HepG2 (cell line): Measurements from ENCODE around the gene MFRP. TPM values are rescaled to one million over a fixed set of nuclear protein-coding genes. Genes with fewer than 3 reads are reported as not detected.
A peak's percentile ranks its signal among the peaks of the same experiment; 100 is the strongest.

Source experiments
- ARNTL ChIP-seq: sonication (generic); formaldehyde crosslinking; IDR thresholded peaks from 2 replicates; pipeline ENCODE4 v1.4.0; 2020; ENCODE audit warnings: mild to moderate bottlenecking, missing genetic modification reagents
- BORCS8-MEF2B ChIP-seq: sonication (generic); formaldehyde crosslinking; IDR thresholded peaks from 2 replicates; pipeline ENCODE4 v1.8.0; 2022; ENCODE audit warnings: mild to moderate bottlenecking, missing genetic modification reagents
- DNMT1 ChIP-seq: sonication (generic); formaldehyde crosslinking; IDR thresholded peaks from 2 replicates; pipeline ENCODE4 v1.5.1; 2020; ENCODE audit warnings: mild to moderate bottlenecking, missing genetic modification reagents
- FOSL2 ChIP-seq: sonication (generic); formaldehyde crosslinking; IDR thresholded peaks from 2 replicates; pipeline ENCODE4 v1.4.0; 2020; ENCODE audit warnings: missing genetic modification reagents
- HINFP ChIP-seq: sonication (generic); formaldehyde crosslinking; IDR thresholded peaks from 2 replicates; pipeline ENCODE4 v1.4.0; 2020; ENCODE audit warnings: low read depth, mild to moderate bottlenecking, missing genetic modification reagents
- HNF4G ChIP-seq, 2 experiments: sonication (generic) in 1 of 2; formaldehyde crosslinking in 1 of 2; IDR thresholded peaks; 2 replicates each; pipeline versions ENCODE4 v1.4.0 to v1.6.1; 2011 to 2020; ENCODE audit warnings: borderline replicate concordance in 2 of 2, low read depth in 2 of 2, mild to moderate bottlenecking in 2 of 2, low read length in 1 of 2, missing genetic modification reagents in 1 of 2, moderate library complexity in 1 of 2
- MAX ChIP-seq: IDR thresholded peaks from 2 replicates; pipeline ENCODE4 v1.6.1; 2012; ENCODE audit warnings: inconsistent platforms
- MBNL3 ChIP-seq: fragments of 250-450 bp; sonication (Bioruptor Pico); conservative IDR thresholded peaks from 2 replicates; pipeline ENCODE4 v1.8.0; 2022; ENCODE audit warnings: mild to moderate bottlenecking, inconsistent platforms
- PHB2 ChIP-seq: fragments of 450-650 bp; IDR thresholded peaks from 2 replicates; pipeline ENCODE4 v1.6.1; 2018; ENCODE audit not compliant: partially characterized antibody
- PHF5A ChIP-seq: IDR thresholded peaks from one replicate; pipeline ENCODE4 v1.6.1; 2018; ENCODE audit warnings: low read depth, missing genetic modification reagents; ENCODE audit not compliant: unreplicated experiment
- RELA ChIP-seq: sonication (generic); formaldehyde crosslinking; IDR thresholded peaks from 2 replicates; pipeline ENCODE4 v1.4.0; 2020; ENCODE audit warnings: missing genetic modification reagents
- SRSF1 ChIP-seq: fragments of 200-400 bp; formaldehyde crosslinking; optimal IDR thresholded peaks from 2 replicates; pipeline ENCODE3; 2017; ENCODE audit warnings: mild to moderate bottlenecking, low read depth, low read length, moderate library complexity
- ZNF382 ChIP-seq: sonication (generic); formaldehyde crosslinking; IDR thresholded peaks from 2 replicates; pipeline ENCODE4 v1.5.0; 2020; ENCODE audit warnings: missing genetic modification reagents, mild to moderate bottlenecking, borderline replicate concordance
- polyA plus RNA-seq, 8 experiments: library from polyadenylated mRNA; depleted of rRNA in 3 of 8; stranded (reverse) in 7 of 8; unstranded in 1 of 8; fragments of >200 nt; fragmentation: Illumina TruSeq in 4 of 8; extraction: Trizol in 4 of 8; gene quantifications; 2 replicates each; pipeline versions ENCODE4 v1.2.1 to v1.2.3, GENCODE V29; 2011 to 2016; ENCODE audit warnings: low read depth in 4 of 8, missing spikeins in 1 of 8, mixed read lengths in 1 of 8; ENCODE audit not compliant: insufficient read depth in 1 of 8
- total RNA-seq, 5 experiments: library from RNA; depleted of rRNA; stranded (reverse); fragments of >200 nt; fragmentation: Illumina TruSeq; extraction: Trizol; gene quantifications; 2 replicates each; pipeline ENCODE4 v1.2.3, GENCODE V29; 2016; ENCODE audit warnings: low read depth in 1 of 5
- TF ChIP-seq, protein P1 (sequence below): sonication (generic); formaldehyde crosslinking; IDR thresholded peaks from 2 replicates; pipeline ENCODE4 v1.4.0; 2020; ENCODE audit warnings: missing genetic modification reagents, borderline replicate concordance
- TF ChIP-seq, protein P2 (sequence below): sonication (generic); formaldehyde crosslinking; IDR thresholded peaks from 2 replicates; pipeline ENCODE4 v1.4.0; 2020; ENCODE audit warnings: missing genetic modification reagents
- TF ChIP-seq, protein P3 (sequence below): sonication (generic); formaldehyde crosslinking; conservative IDR thresholded peaks from 2 replicates; pipeline ENCODE4 v1.8.0; 2022; ENCODE audit warnings: missing genetic modification reagents

MFRP gene
- total and polyA plus RNA-seq, 2 of the 13 experiments (the other 11 are each of a cell fraction or from before 2014, with no cell fraction given) = not detected

DNA sequence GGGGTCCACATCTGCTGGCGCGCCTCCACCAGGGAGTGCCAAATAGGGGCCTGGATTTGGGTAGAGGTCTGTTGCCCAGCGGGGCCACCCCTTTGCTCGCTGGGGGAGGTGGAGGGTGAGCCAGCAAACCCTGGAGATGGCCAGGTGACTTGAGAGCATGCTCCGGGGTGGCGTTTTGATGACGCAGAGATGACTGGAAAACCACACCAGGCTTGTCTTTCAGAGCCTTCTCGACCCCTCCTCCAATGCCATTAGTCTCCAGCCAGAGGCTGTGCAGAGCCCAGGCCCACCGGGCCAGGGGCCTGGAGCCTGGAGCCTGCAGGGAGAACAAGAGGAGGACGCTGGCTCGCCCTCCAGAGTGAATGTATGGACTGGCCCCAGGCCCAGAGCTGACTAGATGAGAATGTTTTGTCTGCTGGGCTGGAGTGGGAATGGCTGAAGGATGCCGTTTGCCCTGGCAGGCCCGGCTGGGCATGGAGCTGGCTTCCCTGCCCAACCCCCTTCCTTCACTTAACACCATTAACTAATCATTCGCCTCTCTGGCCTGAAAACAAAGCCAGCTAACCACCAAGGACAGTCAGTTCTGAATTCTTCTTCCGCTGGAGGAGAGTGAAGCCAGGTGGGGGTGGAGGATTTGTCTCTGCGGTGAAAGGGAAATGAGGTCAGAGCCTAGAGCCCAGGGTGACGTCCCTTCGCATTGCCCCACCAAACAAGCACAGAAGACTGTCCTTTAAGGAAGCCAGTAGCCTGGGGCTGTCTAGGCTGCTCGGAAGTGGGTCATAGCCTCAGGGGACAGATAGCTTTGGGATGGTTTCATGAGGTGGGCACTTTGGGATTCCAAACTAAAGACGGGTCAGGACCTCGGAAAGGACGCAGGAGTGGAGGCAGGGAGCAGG, 28.0 kb downstream of the MFRP start (continued):
- TF ChIP-seq, protein P1, sequence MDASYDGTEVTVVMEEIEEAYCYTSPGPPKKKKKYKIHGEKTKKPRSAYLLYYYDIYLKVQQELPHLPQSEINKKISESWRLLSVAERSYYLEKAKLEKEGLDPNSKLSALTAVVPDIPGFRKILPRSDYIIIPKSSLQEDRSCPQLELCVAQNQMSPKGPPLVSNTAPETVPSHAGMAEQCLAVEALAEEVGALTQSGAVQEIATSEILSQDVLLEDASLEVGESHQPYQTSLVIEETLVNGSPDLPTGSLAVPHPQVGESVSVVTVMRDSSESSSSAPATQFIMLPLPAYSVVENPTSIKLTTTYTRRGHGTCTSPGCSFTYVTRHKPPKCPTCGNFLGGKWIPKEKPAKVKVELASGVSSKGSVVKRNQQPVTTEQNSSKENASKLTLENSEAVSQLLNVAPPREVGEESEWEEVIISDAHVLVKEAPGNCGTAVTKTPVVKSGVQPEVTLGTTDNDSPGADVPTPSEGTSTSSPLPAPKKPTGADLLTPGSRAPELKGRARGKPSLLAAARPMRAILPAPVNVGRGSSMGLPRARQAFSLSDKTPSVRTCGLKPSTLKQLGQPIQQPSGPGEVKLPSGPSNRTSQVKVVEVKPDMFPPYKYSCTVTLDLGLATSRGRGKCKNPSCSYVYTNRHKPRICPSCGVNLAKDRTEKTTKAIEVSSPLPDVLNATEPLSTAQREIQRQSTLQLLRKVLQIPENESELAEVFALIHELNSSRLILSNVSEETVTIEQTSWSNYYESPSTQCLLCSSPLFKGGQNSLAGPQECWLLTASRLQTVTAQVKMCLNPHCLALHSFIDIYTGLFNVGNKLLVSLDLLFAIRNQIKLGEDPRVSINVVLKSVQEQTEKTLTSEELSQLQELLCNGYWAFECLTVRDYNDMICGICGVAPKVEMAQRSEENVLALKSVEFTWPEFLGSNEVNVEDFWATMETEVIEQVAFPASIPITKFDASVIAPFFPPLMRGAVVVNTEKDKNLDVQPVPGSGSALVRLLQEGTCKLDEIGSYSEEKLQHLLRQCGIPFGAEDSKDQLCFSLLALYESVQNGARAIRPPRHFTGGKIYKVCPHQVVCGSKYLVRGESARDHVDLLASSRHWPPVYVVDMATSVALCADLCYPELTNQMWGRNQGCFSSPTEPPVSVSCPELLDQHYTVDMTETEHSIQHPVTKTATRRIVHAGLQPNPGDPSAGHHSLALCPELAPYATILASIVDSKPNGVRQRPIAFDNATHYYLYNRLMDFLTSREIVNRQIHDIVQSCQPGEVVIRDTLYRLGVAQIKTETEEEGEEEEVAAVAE (CRISPR knock-in tag) = no peak
- no peak for TF ChIP-seq HNF4G (IDR thresholded peaks at IDR 0.05; ENCODE audit: borderline replicate concordance, low read depth, low read length)
- no peak for TF ChIP-seq HNF4G (CRISPR knock-in tag; IDR thresholded peaks at IDR 0.05; ENCODE audit: borderline replicate concordance, low read depth)
- TF ChIP-seq PHB2 = no peak
- TF ChIP-seq MBNL3 (CRISPR knock-in tag) = no peak
- TF ChIP-seq, protein P2, sequence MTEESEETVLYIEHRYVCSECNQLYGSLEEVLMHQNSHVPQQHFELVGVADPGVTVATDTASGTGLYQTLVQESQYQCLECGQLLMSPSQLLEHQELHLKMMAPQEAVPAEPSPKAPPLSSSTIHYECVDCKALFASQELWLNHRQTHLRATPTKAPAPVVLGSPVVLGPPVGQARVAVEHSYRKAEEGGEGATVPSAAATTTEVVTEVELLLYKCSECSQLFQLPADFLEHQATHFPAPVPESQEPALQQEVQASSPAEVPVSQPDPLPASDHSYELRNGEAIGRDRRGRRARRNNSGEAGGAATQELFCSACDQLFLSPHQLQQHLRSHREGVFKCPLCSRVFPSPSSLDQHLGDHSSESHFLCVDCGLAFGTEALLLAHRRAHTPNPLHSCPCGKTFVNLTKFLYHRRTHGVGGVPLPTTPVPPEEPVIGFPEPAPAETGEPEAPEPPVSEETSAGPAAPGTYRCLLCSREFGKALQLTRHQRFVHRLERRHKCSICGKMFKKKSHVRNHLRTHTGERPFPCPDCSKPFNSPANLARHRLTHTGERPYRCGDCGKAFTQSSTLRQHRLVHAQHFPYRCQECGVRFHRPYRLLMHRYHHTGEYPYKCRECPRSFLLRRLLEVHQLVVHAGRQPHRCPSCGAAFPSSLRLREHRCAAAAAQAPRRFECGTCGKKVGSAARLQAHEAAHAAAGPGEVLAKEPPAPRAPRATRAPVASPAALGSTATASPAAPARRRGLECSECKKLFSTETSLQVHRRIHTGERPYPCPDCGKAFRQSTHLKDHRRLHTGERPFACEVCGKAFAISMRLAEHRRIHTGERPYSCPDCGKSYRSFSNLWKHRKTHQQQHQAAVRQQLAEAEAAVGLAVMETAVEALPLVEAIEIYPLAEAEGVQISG (CRISPR knock-in tag) = peak; percentile 14; the same call in 1 of the 2 replicates
- no peak for TF ChIP-seq FOSL2 (CRISPR knock-in tag)
- TF ChIP-seq, protein P3, sequence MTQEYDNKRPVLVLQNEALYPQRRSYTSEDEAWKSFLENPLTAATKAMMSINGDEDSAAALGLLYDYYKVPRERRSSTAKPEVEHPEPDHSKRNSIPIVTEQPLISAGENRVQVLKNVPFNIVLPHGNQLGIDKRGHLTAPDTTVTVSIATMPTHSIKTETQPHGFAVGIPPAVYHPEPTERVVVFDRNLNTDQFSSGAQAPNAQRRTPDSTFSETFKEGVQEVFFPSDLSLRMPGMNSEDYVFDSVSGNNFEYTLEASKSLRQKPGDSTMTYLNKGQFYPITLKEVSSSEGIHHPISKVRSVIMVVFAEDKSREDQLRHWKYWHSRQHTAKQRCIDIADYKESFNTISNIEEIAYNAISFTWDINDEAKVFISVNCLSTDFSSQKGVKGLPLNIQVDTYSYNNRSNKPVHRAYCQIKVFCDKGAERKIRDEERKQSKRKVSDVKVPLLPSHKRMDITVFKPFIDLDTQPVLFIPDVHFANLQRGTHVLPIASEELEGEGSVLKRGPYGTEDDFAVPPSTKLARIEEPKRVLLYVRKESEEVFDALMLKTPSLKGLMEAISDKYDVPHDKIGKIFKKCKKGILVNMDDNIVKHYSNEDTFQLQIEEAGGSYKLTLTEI (CRISPR knock-in tag) = no peak
- TF ChIP-seq PHF5A = no peak
- TF ChIP-seq BORCS8-MEF2B = no peak
- TF ChIP-seq DNMT1 (CRISPR knock-in tag) = no peak
- TF ChIP-seq ZNF382 (CRISPR knock-in tag) = no peak
- TF ChIP-seq HINFP (CRISPR knock-in tag) = 0 out of 2 replicates have a peak, but pooled peaks have one; percentile 3
- no peak for TF ChIP-seq SRSF1
- TF ChIP-seq MAX = no peak
- peak; percentile 11; the same call in 1 of the 2 replicates for TF ChIP-seq ARNTL
- no peak for TF ChIP-seq RELA (CRISPR knock-in tag)
